Type B pancreatic cell (in vitro differentiated cells): ENCODE measurements around the gene GALNT12. TPM values are rescaled to one million over a fixed set of nuclear protein-coding genes. Genes with fewer than 3 reads are reported as not detected.

Experiments
- DNase-seq: peaks from one replicate; pipeline ENCODE4 v3.0.0; 2021; ENCODE audit warnings: mixed read lengths; ENCODE audit not compliant: unreplicated experiment; ENCODE audit errors: extremely low spot score
- H3K27ac Mint-ChIP-seq: 2 replicates; pipeline ENCODE4 v1.8.0; 2021; ENCODE audit warnings: mild to moderate bottlenecking, mixed read lengths
- H3K27me3 Mint-ChIP-seq: 2 replicates; pipeline ENCODE4 v1.8.0; 2021; ENCODE audit warnings: mixed read lengths
- H3K36me3 Mint-ChIP-seq: 2 replicates; pipeline ENCODE4 v1.8.0; 2021; ENCODE audit warnings: mixed read lengths
- H3K4me1 Mint-ChIP-seq: one replicate; pipeline ENCODE4 v1.8.0; 2021; ENCODE audit warnings: mixed read lengths; ENCODE audit not compliant: unreplicated experiment
- H3K4me3 Mint-ChIP-seq: 2 replicates; pipeline ENCODE4 v1.8.0; 2021; ENCODE audit warnings: mild to moderate bottlenecking, mixed read lengths
- H3K9me3 Mint-ChIP-seq: 2 replicates; pipeline ENCODE4 v1.8.0; 2021; ENCODE audit warnings: mixed read lengths
- total RNA-seq: library from RNA; stranded (reverse); gene quantifications from 2 replicates; pipeline ENCODE4 v1.2.1, GENCODE V29; 2021; ENCODE audit warnings: low replicate concordance
- TF ChIP-seq, protein P1 (sequence below): fragments of 200-600 bp; sonication (generic); conservative IDR thresholded peaks from 2 replicates; pipeline ENCODE4 v1.5.0; 2021; ENCODE audit warnings: antibody characterized with exemption, mild to moderate bottlenecking

GALNT12 gene
- total RNA-seq, 1 donor from 2014 or later = 25.8 TPM

DNA sequence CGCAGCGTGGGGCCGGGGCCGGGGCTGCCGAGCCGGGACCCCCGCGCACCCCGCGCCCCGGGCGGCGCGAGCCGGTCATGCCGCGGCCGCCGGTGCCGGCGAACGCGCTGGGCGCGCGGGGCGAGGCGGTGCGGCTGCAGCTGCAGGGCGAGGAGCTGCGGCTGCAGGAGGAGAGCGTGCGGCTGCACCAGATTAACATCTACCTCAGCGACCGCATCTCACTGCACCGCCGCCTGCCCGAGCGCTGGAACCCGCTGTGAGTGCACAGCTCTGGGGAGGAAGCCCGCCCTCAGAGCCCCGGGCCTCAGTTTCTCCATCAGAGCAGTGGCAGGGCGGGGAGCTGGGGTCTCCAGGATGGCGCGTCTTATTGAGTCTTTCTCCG is 335 bp downstream of the GALNT12 start:
- TF ChIP-seq, protein P1, sequence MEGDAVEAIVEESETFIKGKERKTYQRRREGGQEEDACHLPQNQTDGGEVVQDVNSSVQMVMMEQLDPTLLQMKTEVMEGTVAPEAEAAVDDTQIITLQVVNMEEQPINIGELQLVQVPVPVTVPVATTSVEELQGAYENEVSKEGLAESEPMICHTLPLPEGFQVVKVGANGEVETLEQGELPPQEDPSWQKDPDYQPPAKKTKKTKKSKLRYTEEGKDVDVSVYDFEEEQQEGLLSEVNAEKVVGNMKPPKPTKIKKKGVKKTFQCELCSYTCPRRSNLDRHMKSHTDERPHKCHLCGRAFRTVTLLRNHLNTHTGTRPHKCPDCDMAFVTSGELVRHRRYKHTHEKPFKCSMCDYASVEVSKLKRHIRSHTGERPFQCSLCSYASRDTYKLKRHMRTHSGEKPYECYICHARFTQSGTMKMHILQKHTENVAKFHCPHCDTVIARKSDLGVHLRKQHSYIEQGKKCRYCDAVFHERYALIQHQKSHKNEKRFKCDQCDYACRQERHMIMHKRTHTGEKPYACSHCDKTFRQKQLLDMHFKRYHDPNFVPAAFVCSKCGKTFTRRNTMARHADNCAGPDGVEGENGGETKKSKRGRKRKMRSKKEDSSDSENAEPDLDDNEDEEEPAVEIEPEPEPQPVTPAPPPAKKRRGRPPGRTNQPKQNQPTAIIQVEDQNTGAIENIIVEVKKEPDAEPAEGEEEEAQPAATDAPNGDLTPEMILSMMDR = no peak
- Mint-ChIP-seq H3K36me3 (peaks cover 4% of the 10 kb centered on the region), H3K4me3 (peak overlapping the region; percentile 87), H3K27ac (peak overlapping the region; percentile 76), H3K27me3 (peaks cover 18% of the 10 kb centered on the region), H3K9me3 (peaks cover under 1% of the 10 kb centered on the region), H3K4me1 (peaks cover 30% of the 10 kb centered on the region)
- DNase-seq = no peak

DNA sequence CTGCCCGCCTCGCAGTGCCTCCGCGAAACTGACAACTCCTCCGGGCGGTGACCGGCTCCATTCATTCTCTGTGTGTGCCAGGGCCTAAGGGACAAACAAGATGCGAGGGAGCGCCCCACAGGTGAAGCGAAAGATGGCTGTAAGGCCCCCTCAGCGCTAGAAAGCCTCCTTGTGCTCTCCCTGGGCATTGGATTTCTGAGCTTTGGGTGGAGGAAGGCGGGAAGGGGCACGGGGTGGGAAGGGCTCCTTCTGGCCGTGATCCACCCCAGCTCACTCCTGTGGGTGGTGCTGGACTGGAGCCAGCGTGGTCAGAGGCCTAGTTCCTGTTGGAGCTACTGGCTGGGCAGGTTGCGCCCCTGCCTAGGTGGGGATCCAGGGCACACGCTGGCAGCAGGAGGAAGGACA is 943 bp downstream of the GALNT12 start:
- Mint-ChIP-seq H3K9me3 (peaks cover 5% of the 10 kb centered on the region), H3K27ac (peak overlapping the region; percentile 76), H3K4me3 (peak overlapping the region; percentile 87), H3K36me3 (peaks cover 8% of the 10 kb centered on the region), H3K27me3 (peaks cover 16% of the 10 kb centered on the region), H3K4me1 (peaks cover 30% of the 10 kb centered on the region)
- TF ChIP-seq, protein P1 = no peak
- no peak for DNase-seq

DNA sequence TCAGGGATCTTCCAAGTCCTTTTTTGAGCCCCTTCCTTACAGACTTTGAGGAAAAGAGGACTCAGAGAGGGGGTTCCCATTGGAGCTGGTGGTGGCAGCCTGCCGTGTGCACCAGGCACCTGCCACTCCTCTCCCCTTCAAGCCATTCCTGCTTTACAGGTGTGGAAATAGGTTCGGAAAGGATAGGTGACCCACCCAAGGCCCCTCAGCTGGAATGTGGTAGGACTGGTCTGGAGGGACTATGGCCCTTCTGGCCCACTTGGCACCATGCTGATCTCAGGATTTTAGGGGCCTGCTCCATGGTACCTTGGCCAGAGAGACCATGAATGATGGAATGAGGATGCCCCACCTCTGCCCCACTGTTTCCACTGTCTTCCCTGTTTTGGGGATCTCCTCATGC is 1.4 kb downstream of the GALNT12 start:
- H3K4me3 Mint-ChIP-seq = peak overlapping the region; percentile 87
- H3K36me3 Mint-ChIP-seq = peaks cover 8% of the 10 kb centered on the region
- DNase-seq = no peak
- peaks cover 5% of the 10 kb centered on the region for H3K9me3 Mint-ChIP-seq
- H3K4me1 Mint-ChIP-seq = peaks cover 30% of the 10 kb centered on the region
- TF ChIP-seq, protein P1 = no peak
- H3K27me3 Mint-ChIP-seq = peaks cover 14% of the 10 kb centered on the region
- peak overlapping the region; percentile 76 for H3K27ac Mint-ChIP-seq

DNA sequence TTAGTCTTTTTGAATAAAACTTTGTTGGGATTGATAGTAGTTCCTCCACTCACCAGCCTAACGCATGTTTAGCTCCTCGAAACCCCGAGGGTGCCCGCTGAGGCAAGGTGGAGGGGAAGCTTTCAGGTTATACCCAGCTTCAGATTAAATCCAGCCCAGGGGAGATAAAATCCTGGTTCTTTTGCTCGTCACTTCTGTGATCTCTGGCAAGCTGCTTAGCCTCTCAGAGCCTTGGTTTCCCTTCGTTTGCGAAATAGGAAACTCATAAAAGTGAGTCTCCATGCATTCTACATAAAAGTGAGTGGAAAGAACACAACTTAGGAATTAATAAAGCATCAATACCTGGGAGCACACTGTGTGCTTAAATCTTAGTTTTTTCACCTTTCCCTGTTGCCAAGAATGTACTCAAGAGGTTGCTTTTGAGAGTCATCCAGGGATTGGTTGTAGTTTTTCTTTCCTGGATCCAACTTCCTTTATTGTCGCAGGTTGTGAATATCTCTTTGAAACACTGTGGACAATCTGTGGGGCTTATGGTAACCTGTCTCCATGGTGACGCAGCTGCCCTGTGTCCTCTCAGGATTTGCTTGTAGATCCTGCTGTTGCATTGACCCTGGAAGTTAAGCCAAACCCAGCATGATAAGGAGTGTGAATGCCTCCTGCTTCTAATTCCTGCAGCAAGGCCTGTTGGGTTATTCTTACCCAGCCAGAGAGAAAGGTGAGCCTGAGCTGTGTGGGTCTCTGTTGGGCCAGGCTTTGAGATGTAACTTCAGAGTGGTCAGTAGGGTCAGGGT is 2.0 kb downstream of the GALNT12 start:
- peaks cover 30% of the 10 kb centered on the region for H3K4me1 Mint-ChIP-seq
- TF ChIP-seq, protein P1 = no peak
- DNase-seq = no peak
- H3K27me3 Mint-ChIP-seq = peaks cover 9% of the 10 kb centered on the region
- H3K9me3 Mint-ChIP-seq = peaks cover 5% of the 10 kb centered on the region
- H3K4me3 Mint-ChIP-seq = peak overlapping the region; percentile 87
- H3K27ac Mint-ChIP-seq = peak overlapping the region; percentile 93
- H3K36me3 Mint-ChIP-seq = peaks cover 8% of the 10 kb centered on the region

DNA sequence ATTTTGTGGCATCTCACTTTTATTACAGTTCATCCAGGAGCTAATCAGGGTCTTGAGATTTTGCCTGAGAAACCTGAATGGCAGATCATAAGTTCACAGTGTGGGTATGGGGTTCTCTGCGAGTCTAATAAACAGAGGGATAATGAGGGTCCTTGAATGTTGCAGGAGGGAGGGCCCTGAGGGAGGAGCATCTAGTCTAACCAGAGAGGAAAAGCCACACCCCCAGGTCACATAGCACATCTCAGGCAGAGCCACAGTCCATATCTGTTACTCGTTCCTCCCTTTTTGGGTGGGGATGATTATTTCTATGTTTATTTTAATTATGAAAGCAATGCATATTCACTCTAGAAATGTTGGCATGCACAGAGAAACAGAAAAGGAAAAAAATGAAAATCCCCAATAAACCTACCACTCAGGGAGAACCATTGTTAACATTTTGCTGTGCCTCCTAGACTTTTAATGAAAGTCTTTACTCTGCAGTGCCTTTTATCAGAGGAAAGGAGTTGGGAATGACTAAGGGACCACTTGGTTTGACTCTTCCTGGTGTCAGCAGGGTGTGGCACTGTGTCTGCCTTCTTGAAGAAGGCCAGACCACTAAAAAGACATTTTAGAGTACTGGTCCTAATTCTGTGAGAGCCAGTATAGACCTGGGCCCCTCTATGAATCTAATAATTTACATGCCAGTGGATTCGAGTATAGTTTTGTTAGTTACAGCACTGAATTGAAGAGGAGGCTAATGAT is 2.8 kb downstream of the GALNT12 start:
- Mint-ChIP-seq H3K27ac (peak overlapping the region; percentile 93), H3K9me3 (peaks cover 5% of the 10 kb centered on the region), H3K4me3 (peak overlapping the region; percentile 87), H3K27me3 (peaks cover 4% of the 10 kb centered on the region), H3K36me3 (peaks cover 8% of the 10 kb centered on the region), H3K4me1 (peaks cover 30% of the 10 kb centered on the region)
- no peak for DNase-seq
- TF ChIP-seq, protein P1 = no peak
